Left lung (tissue), 10 donors: Measurements from ENCODE around the gene TSPAN9. TPM values are rescaled to one million over a fixed set of nuclear protein-coding genes. Genes with fewer than 3 reads are reported as not detected.

Source experiments
- ATAC-seq: fragments of 200-7000 bp; cut with Tn5 transposase; one replicate; pipeline ENCODE4 v1.9.1; 2020; ENCODE audit warnings: moderate library complexity
- DNase-seq, 4 donors: peaks; one replicate each; pipeline ENCODE4 v3.0.0-alpha.2; 2013 to 2020
- H3K27ac ChIP-seq, 2 donors: fragments of 200-600 bp; sonication (generic) in 1 of 2; one replicate each; pipeline versions ENCODE4 v1.5.0 to v1.8.0; 2020 to 2021
- H3K27me3 ChIP-seq, 2 donors: fragments of 200-600 bp; sonication (generic) in 1 of 2; one replicate each; pipeline versions ENCODE4 v1.5.0 to v1.8.0; 2020 to 2021
- H3K36me3 ChIP-seq, 2 donors: fragments of 200-600 bp; sonication (generic) in 1 of 2; one replicate each; pipeline versions ENCODE4 v1.5.0 to v1.8.0; 2020 to 2021
- H3K4me1 ChIP-seq, 2 donors: fragments of 200-600 bp; one replicate each; pipeline ENCODE4 v1.8.0; 2021
- H3K4me3 ChIP-seq, 2 donors: fragments of 200-600 bp; sonication (generic) in 1 of 2; one replicate each; pipeline versions ENCODE4 v1.5.0 to v1.8.0; 2020 to 2021; ENCODE audit warnings: mild to moderate bottlenecking in 1 of 2
- H3K9me3 ChIP-seq, 2 donors: fragments of 200-600 bp; sonication (generic) in 1 of 2; one replicate each; pipeline versions ENCODE4 v1.5.0 to v1.8.0; 2020 to 2021
- intact Hi-C, 2 donors: fragments of 100-400 bp; cut with DNase I; formaldehyde crosslinking; loops; one replicate each; pipeline versions ENCODE4 v1.11.2 to v1.14.2; 2022
- polyA plus RNA-seq, 6 donors: library from polyadenylated mRNA; unstranded; fragments of 120-200 nt; gene quantifications; one replicate each; pipeline ENCODE4 v1.2.1, GENCODE V29; 2013; ENCODE audit not compliant: insufficient read length in 6 of 6
- total RNA-seq, 2 donors: library from RNA; stranded (reverse); fragmentation: NEBNext Ultra II Directional; extraction: Animal tissue kit (Norgen Biotek cat#: 25700); gene quantifications; one replicate each; pipeline ENCODE4 v1.2.1, GENCODE V29; 2021
- TF ChIP-seq, protein P1 (sequence below), 2 donors: fragments of 200-600 bp; sonication (generic) in 1 of 2; IDR thresholded peaks; one replicate each; pipeline versions ENCODE4 v1.5.0 to v1.8.0; 2021; ENCODE audit warnings: antibody characterized with exemption in 2 of 2
- donor health status: DM: no; HTN: yes; CAD: no.
- donor health status: DM: no; HTN: no; CAD: no.

TSPAN9 gene
- total and polyA plus RNA-seq, 8 donors, result 35.6 to 98.6 (median 81.3) TPM

DNA sequence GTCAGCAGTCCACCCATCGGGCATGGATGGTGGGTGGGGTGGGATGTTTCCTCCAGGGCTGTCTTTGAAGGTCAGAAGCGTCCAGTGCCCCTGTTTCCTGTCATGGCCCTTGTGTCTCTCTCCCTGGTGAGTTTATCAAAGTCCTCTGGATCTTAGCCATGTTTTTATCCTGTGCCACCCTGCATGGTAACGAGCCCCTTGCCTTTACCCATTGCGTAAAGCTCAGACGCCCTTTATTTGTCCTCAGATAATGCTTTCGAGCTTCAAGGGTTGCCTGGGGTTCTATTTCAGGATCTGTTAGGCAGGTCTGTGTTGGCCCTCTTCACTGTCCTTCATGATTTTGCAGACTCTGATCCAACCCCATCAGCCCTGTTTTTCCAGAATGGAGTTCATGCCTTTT, 172.9 kb downstream of the TSPAN9 start:
- Histone ChIP-seq H3K27me3 (no peaks in the 10 kb centered on the region), H3K4me3 (no peak overlapping the region), H3K4me1 (peaks cover 3 to 23% of the 10 kb centered on the region in 2 donors), H3K36me3 (no peaks in the 10 kb centered on the region), H3K27ac (no peak overlapping the region), H3K9me3 (no peaks in the 10 kb centered on the region)
- ATAC-seq, result no peak
- no peak for DNase-seq
- TF ChIP-seq, protein P1, sequence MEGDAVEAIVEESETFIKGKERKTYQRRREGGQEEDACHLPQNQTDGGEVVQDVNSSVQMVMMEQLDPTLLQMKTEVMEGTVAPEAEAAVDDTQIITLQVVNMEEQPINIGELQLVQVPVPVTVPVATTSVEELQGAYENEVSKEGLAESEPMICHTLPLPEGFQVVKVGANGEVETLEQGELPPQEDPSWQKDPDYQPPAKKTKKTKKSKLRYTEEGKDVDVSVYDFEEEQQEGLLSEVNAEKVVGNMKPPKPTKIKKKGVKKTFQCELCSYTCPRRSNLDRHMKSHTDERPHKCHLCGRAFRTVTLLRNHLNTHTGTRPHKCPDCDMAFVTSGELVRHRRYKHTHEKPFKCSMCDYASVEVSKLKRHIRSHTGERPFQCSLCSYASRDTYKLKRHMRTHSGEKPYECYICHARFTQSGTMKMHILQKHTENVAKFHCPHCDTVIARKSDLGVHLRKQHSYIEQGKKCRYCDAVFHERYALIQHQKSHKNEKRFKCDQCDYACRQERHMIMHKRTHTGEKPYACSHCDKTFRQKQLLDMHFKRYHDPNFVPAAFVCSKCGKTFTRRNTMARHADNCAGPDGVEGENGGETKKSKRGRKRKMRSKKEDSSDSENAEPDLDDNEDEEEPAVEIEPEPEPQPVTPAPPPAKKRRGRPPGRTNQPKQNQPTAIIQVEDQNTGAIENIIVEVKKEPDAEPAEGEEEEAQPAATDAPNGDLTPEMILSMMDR (IDR thresholded peaks at IDR 0.05), result no peak
- intact Hi-C loops, result no loop called here

DNA sequence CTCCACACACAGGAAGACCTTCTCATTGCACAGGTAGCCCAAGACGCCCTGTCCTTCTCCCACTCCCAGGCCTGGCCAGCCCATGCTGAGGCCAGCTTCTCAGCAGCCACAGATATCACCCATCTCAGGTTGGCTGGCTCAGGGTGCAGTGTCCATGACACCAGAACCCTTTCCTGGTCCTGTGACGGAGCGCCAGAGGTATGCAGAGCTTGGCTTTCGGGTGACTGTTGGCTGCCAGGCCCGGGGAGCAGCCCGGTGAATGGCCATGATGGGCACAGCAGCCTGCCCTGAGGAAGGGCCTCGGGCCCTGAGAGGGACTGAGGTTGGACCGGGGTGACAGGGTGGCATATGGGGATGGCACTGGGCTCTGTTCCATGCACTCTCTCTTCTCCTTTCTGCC, 173.4 kb downstream of the TSPAN9 start:
- Histone ChIP-seq H3K27ac (no peak overlapping the region), H3K4me1 (peaks cover 3 to 23% of the 10 kb centered on the region in 2 donors)
- intact Hi-C loops, result no loop called here

DNA sequence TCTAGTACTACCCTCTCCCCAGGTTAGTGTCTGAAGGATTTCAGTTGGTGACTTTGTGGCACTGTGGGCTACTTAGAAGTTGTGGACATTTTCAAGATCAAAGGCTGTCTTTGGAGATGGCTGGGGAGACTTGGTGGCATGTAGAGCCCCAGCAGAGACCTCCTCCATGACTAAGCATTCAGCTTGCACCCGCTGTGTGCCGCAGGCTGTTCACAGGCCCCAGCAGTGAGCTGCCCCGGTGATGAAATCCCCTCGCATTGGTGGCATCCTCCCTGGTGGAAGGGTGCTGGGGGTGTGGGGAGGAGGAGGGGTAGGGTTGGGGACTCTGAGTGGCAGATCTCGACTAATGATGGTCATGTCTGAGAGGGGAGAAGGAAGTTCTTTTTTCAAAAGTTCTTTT, 173.9 kb downstream of the TSPAN9 start:
- TF ChIP-seq, protein P1 (IDR thresholded peaks at IDR 0.05), result no peak
- Histone ChIP-seq H3K27ac (peak overlapping the region in 1 of 2 donors; percentile 5), H3K36me3 (no peaks in the 10 kb centered on the region), H3K27me3 (no peaks in the 10 kb centered on the region), H3K4me1 (peaks cover 3 to 23% of the 10 kb centered on the region in 2 donors), H3K4me3 (no peak overlapping the region), H3K9me3 (no peaks in the 10 kb centered on the region)
- no peak for ATAC-seq
- intact Hi-C loops, result no loop called here
- peak in 1 of 4 donors; percentile 28 for DNase-seq

More for the DNA sequence above, 173.4 kb downstream of the TSPAN9 start:
- Histone ChIP-seq H3K27me3 (no peaks in the 10 kb centered on the region), H3K36me3 (no peaks in the 10 kb centered on the region), H3K4me3 (no peak overlapping the region), H3K9me3 (no peaks in the 10 kb centered on the region)
- ATAC-seq (no peak), DNase-seq (peak in 1 of 4 donors; percentile 68)
- TF ChIP-seq, protein P1 (IDR thresholded peaks at IDR 0.05), result no peak

DNA sequence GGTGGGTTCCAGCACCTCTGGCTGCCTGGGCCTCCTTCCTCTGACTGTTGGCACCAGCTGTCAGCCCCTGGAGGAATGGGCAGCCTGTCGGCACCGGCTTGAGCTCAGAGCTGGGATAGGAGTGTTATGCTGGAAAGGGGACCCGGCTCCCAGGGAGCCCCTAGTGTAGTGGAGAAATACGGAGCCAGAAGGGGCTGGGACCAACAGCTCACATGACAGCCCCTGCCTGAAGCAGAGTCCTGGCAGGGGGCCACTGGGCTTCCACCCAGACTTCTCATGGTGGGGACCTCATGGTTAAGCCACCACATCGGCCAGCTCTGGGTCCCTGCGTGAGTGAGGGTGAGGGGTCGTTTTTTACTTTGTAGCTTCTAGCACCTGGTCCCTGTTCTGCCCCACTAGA, 174.5 kb downstream of the TSPAN9 start:
- TF ChIP-seq, protein P1 (IDR thresholded peaks at IDR 0.05), result no peak
- Histone ChIP-seq H3K4me1 (peaks cover 3 to 23% of the 10 kb centered on the region in 2 donors), H3K27ac (peak overlapping the region in 1 of 2 donors; percentile 5), H3K9me3 (no peaks in the 10 kb centered on the region), H3K36me3 (no peaks in the 10 kb centered on the region), H3K27me3 (no peaks in the 10 kb centered on the region), H3K4me3 (no peak overlapping the region)
- DNase-seq (peak in 3 of 4 donors; percentile 53 to 84 (median 75)), ATAC-seq (no peak)
- intact Hi-C loops, result no loop called here

DNA sequence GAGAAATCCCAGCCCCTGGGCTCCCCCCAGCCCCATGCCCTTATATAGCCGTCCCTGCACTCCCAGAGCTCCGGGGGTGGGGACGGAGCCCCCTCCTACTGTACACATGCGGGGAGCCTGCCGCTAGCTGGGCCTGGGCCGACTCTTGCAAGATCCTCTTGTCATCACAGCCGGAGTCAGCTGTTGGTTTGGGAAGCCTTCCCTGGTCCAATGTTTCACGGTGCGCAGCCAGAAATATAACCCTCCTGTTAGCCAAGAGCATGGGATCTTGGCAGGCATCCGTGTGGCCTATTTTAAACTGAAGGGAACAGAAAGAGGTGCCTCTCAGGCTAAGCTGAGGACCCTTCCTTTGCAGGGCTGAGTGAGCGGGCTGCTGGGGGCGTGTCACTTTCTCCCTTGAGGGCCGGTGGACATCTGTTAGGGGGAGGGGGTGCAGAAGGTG, 175.3 kb downstream of the TSPAN9 start:
- Histone ChIP-seq H3K27ac (no peak overlapping the region), H3K27me3 (no peaks in the 10 kb centered on the region), H3K4me3 (no peak overlapping the region), H3K36me3 (no peaks in the 10 kb centered on the region), H3K4me1 (peaks cover 3 to 23% of the 10 kb centered on the region in 2 donors), H3K9me3 (no peaks in the 10 kb centered on the region)
- intact Hi-C loops, result no loop called here
- TF ChIP-seq, protein P1 (IDR thresholded peaks at IDR 0.05), result no peak
- ATAC-seq, result peak; percentile 67
- peak; percentile 68 to 98 (median 88) for DNase-seq
